ENCODE measurements around the gene ANKRD33B. TPM values are rescaled to one million over a fixed set of nuclear protein-coding genes. Genes with fewer than 3 reads are reported as not detected.

Gene ANKRD33B
- total RNA-seq, 1 experiment from 2014 or later: 6.9 TPM

DNA sequence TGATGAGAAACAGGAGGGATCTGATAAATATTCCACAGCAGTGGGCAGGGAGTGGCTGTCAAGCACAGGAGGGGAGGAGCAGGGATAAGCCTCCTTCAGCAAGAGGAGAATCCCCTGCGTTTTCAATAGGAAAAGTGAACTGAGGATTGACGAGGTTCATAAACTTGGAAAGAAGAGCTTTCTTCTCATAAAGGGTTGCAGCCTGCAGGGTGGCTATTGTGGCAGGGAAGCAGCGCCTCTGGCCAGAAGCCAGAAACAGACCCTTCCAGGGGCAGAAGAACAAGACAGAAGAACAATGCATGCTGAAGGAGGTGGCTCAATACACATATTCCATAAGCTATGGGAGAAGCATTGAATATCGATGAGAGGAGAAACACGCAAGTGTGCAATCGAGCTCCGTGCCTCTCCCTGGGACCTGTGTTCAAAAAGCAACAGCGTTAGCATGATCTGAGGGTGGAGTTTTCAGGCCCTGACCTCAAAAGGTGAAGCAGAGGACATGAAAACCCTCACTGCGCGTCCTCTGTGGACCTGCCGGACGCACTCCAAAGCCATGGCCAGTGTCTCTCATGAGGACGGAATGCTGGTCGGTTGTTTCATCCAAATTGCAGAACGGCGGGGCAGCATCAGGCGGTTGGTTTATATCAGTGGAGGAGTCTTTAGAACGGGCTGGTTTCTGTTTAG, 67.6 kb downstream of the ANKRD33B start:
- Histone ChIP-seq H3K4me2 (ENCODE audit: insufficient read depth, insufficient read length, low read length) (no peak overlapping the region), H4K91ac (ENCODE audit: insufficient read length, low read depth, low read length) (no peak overlapping the region), H4K20me1 (ENCODE audit: control insufficient read depth, insufficient read depth, insufficient read length) (no peaks in the 10 kb centered on the region), H2AFZ (ENCODE audit: low read length) (no peak overlapping the region), H3T11ph (ENCODE audit: low read length) (no peak overlapping the region), H3K27ac (ENCODE audit: insufficient read length, low read depth, low read length) (no peak overlapping the region), H2BK20ac (ENCODE audit: low read depth, low read length, poor library complexity, severe bottlenecking) (no peak overlapping the region), H3K56ac (ENCODE audit: insufficient read length, low read depth, low read length) (no peak overlapping the region), H2AK5ac (ENCODE audit: insufficient read length, low read length) (no peak overlapping the region), H3K4ac (ENCODE audit: low read depth, low read length) (no peak overlapping the region), H2BK120ac (ENCODE audit: low read depth, low read length, poor library complexity, severe bottlenecking) (no peak overlapping the region), H2BK15ac (ENCODE audit: low read depth, low read length) (no peak overlapping the region), H2BK12ac (ENCODE audit: insufficient read length, low read depth, low read length) (no peak overlapping the region), H4K8ac (replicated peaks; ENCODE audit: insufficient read length, low read depth, low read length) (no peak overlapping the region), H3K79me2 (ENCODE audit: insufficient read depth, low read length) (no peaks in the 10 kb centered on the region), H3K4me1 (ENCODE audit: insufficient read depth, low read length) (peaks cover 11% of the 10 kb centered on the region; the same call in 1 of the 2 replicates), H3K23me2 (ENCODE audit: insufficient read length, low read depth, low read length, poor library complexity, severe bottlenecking) (peaks cover 3% of the 10 kb centered on the region), H3K27me3 (ENCODE audit: insufficient read depth, low read length) (no peaks in the 10 kb centered on the region), H3K14ac (ENCODE audit: insufficient read depth, low read length) (no peak overlapping the region), H2BK5ac (ENCODE audit: insufficient read length, low read length) (no peak overlapping the region), H3K9me3 (ENCODE audit: control insufficient read depth, low read depth, low read length) (no peaks in the 10 kb centered on the region), H4K5ac (ENCODE audit: insufficient read length, low read depth, low read length) (no peak overlapping the region), H3K23ac (ENCODE audit: insufficient read length, low read depth, low read length) (no peak overlapping the region), H3K18ac (ENCODE audit: insufficient read length, low read depth, low read length) (no peak overlapping the region), H3K79me1 (ENCODE audit: insufficient read depth, low read depth, low read length, poor library complexity, severe bottlenecking) (no peaks in the 10 kb centered on the region), H3K9ac (ENCODE audit: extremely low read depth, insufficient read length, low read length) (no peak overlapping the region)
- peaks cover 45 to 50% of the 10 kb centered on the region in 2 experiments for H3K4me1 Mint-ChIP-seq
- H3K36me3 Mint-ChIP-seq (ENCODE audit: insufficient read depth in 1 of 3, low read depth in 3 of 3): peaks cover 0 to 1% (median 0%) of the 10 kb centered on the region in 3 experiments; a peak in 1 of 7 replicates
- WGBS (ENCODE audit: extremely low coverage, insufficient read length, low lambda C conversion rate): no CpG with 5 or more reads among the region's 18 CpGs
- no peaks in the 10 kb centered on the region for H3K9me3 Mint-ChIP-seq
- no peak overlapping the region; a peak in 2 of 7 replicates for H3K27ac Mint-ChIP-seq
- peaks cover 8% of the 10 kb centered on the region for H3K27me3 Mint-ChIP-seq (ENCODE audit: low read depth)
- no peak for DNase-seq
- TF ChIP-seq, protein P1, sequence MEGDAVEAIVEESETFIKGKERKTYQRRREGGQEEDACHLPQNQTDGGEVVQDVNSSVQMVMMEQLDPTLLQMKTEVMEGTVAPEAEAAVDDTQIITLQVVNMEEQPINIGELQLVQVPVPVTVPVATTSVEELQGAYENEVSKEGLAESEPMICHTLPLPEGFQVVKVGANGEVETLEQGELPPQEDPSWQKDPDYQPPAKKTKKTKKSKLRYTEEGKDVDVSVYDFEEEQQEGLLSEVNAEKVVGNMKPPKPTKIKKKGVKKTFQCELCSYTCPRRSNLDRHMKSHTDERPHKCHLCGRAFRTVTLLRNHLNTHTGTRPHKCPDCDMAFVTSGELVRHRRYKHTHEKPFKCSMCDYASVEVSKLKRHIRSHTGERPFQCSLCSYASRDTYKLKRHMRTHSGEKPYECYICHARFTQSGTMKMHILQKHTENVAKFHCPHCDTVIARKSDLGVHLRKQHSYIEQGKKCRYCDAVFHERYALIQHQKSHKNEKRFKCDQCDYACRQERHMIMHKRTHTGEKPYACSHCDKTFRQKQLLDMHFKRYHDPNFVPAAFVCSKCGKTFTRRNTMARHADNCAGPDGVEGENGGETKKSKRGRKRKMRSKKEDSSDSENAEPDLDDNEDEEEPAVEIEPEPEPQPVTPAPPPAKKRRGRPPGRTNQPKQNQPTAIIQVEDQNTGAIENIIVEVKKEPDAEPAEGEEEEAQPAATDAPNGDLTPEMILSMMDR (conservative IDR thresholded peaks at IDR 0.05): no peak
- H3K4me3 Mint-ChIP-seq: no peak overlapping the region; a peak in 1 of 5 replicates
